ENCODE data around the gene LTBP2. TPM values are rescaled to one million over a fixed set of nuclear protein-coding genes. Genes with fewer than 3 reads are reported as not detected.

The LTBP2 gene
- total RNA-seq, 1 experiment from 2014 or later = 7.6 TPM

GRCh38 chr14:74580275-74580672, 31.8 kb downstream of the LTBP2 start:
- no peak for DNase-seq (ENCODE audit: low read depth)
- in situ Hi-C loops (cut with HindIII; ENCODE audit: low pct_unique_long_range_greater_than_20kb, low sequenced_read_pairs) = no loop called here

- peak; percentile 55 for DNase-seq (ENCODE audit: low read depth)
- in situ Hi-C loops (cut with HindIII; ENCODE audit: low pct_unique_long_range_greater_than_20kb, low sequenced_read_pairs) = no loop called here
Observed at GRCh38 chr14:74579447-74580274, 32.4 kb downstream of the LTBP2 start.

GRCh38 chr14:74578479-74578878, 33.6 kb downstream of the LTBP2 start:
- no peak for DNase-seq (ENCODE audit: low read depth)
- in situ Hi-C loops (cut with HindIII; ENCODE audit: low pct_unique_long_range_greater_than_20kb, low sequenced_read_pairs) = no loop called here

- in situ Hi-C loops (cut with HindIII; ENCODE audit: low pct_unique_long_range_greater_than_20kb, low sequenced_read_pairs) = no loop called here
Observed at GRCh38 chr14:74577948-74578275, 34.1 kb downstream of the LTBP2 start.

GRCh38 chr14:74577247-74577947, 34.6 kb downstream of the LTBP2 start:
- DNase-seq (ENCODE audit: low read depth) = no peak
- in situ Hi-C loops (cut with HindIII; ENCODE audit: low pct_unique_long_range_greater_than_20kb, low sequenced_read_pairs) = no loop called here

More at GRCh38 chr14:74577948-74578275, 34.1 kb downstream of the LTBP2 start:
- no peak for DNase-seq (ENCODE audit: low read depth)

GRCh38 chr14:74575936-74576335, 36.1 kb downstream of the LTBP2 start:
- in situ Hi-C loops (cut with HindIII; ENCODE audit: low pct_unique_long_range_greater_than_20kb, low sequenced_read_pairs) = no loop called here
- no peak for DNase-seq (ENCODE audit: low read depth)

GRCh38 chr14:74575507-74575906, 36.5 kb downstream of the LTBP2 start:
- no peak for DNase-seq (ENCODE audit: low read depth)
- in situ Hi-C loops (cut with HindIII; ENCODE audit: low pct_unique_long_range_greater_than_20kb, low sequenced_read_pairs) = no loop called here

GRCh38 chr14:74574706-74575105, 37.3 kb downstream of the LTBP2 start:
- DNase-seq (ENCODE audit: low read depth) = no peak
- in situ Hi-C loops (cut with HindIII; ENCODE audit: low pct_unique_long_range_greater_than_20kb, low sequenced_read_pairs) = no loop called here

- in situ Hi-C loops (cut with HindIII; ENCODE audit: low pct_unique_long_range_greater_than_20kb, low sequenced_read_pairs) = no loop called here
- no peak for DNase-seq (ENCODE audit: low read depth)
Observed at GRCh38 chr14:74574090-74574433, 38.0 kb downstream of the LTBP2 start.

GRCh38 chr14:74573421-74574089, 38.5 kb downstream of the LTBP2 start:
- in situ Hi-C loops (cut with HindIII; ENCODE audit: low pct_unique_long_range_greater_than_20kb, low sequenced_read_pairs) = no loop called here
- DNase-seq (ENCODE audit: low read depth) = peak; percentile 83

- peak; percentile 46 for DNase-seq (ENCODE audit: low read depth)
- in situ Hi-C loops (cut with HindIII; ENCODE audit: low pct_unique_long_range_greater_than_20kb, low sequenced_read_pairs) = no loop called here
Observed at GRCh38 chr14:74572726-74573301, 39.2 kb downstream of the LTBP2 start.

GRCh38 chr14:74571901-74572725, 39.9 kb downstream of the LTBP2 start:
- in situ Hi-C loops (cut with HindIII; ENCODE audit: low pct_unique_long_range_greater_than_20kb, low sequenced_read_pairs) = no loop called here

GRCh38 chr14:74571441-74571841, 40.6 kb downstream of the LTBP2 start:
- no peak for DNase-seq (ENCODE audit: low read depth)
- in situ Hi-C loops (cut with HindIII; ENCODE audit: low pct_unique_long_range_greater_than_20kb, low sequenced_read_pairs) = no loop called here

More at GRCh38 chr14:74571901-74572725, 39.9 kb downstream of the LTBP2 start:
- DNase-seq (ENCODE audit: low read depth) = peak; percentile 93

GRCh38 chr14:74570696-74571095, 41.3 kb downstream of the LTBP2 start:
- DNase-seq (ENCODE audit: low read depth) = no peak
- in situ Hi-C loops (cut with HindIII; ENCODE audit: low pct_unique_long_range_greater_than_20kb, low sequenced_read_pairs) = no loop called here

- DNase-seq (ENCODE audit: low read depth) = no peak
- in situ Hi-C loops (cut with HindIII; ENCODE audit: low pct_unique_long_range_greater_than_20kb, low sequenced_read_pairs) = no loop called here
Observed at GRCh38 chr14:74569806-74570591, 42.0 kb downstream of the LTBP2 start.

GRCh38 chr14:74569387-74569786, 42.6 kb downstream of the LTBP2 start:
- no peak for DNase-seq (ENCODE audit: low read depth)
- in situ Hi-C loops (cut with HindIII; ENCODE audit: low pct_unique_long_range_greater_than_20kb, low sequenced_read_pairs) = no loop called here

GRCh38 chr14:74568911-74569310, 43.1 kb downstream of the LTBP2 start:
- in situ Hi-C loops (cut with HindIII; ENCODE audit: low pct_unique_long_range_greater_than_20kb, low sequenced_read_pairs) = no loop called here
- no peak for DNase-seq (ENCODE audit: low read depth)

GRCh38 chr14:74568380-74568649, 43.7 kb downstream of the LTBP2 start:
- DNase-seq (ENCODE audit: low read depth) = no peak
- in situ Hi-C loops (cut with HindIII; ENCODE audit: low pct_unique_long_range_greater_than_20kb, low sequenced_read_pairs) = no loop called here

All from Caki2 (cell line).